Keratinocyte (primary cell): ENCODE results near the gene RAB11FIP4. TPM values are rescaled to one million over a fixed set of nuclear protein-coding genes. Genes with fewer than 3 reads are reported as not detected.

ENCODE experiments used
- DNase-seq: peaks from one replicate; pipeline ENCODE4 v3.0.0-alpha.2; 2011; ENCODE audit warnings: low read depth, missing footprints, low spot score
- FAIRE-seq: peaks from 2 replicates; lab custom pipeline; 2011; peaks lifted over from hg19 to GRCh38; lab: Jason Lieb, UNC
- H2AFZ ChIP-seq: 2 replicates; pipeline ENCODE4 v1.6.0; 2012; ENCODE audit warnings: low read length, control low read depth, inconsistent platforms; ENCODE audit not compliant: control insufficient read depth
- H3K27ac ChIP-seq: 2 replicates; pipeline ENCODE4 v1.5.1; 2011; ENCODE audit warnings: low read length; ENCODE audit not compliant: control insufficient read depth, insufficient read depth
- H3K27me3 ChIP-seq: 3 replicates; pipeline ENCODE4 v1.6.0; 2011; ENCODE audit warnings: low read length; ENCODE audit not compliant: control insufficient read depth, insufficient read depth; ENCODE audit errors: extremely low read depth
- H3K36me3 ChIP-seq, 2 experiments: 2 replicates in 1 of 2; 3 replicates in 1 of 2; pipeline ENCODE4 v1.5.1; 2011; ENCODE audit warnings: low read length in 2 of 2, mild to moderate bottlenecking in 1 of 2; ENCODE audit not compliant: control insufficient read depth in 2 of 2, insufficient read depth in 2 of 2; ENCODE audit errors: extremely low read depth in 1 of 2
- H3K4me1 ChIP-seq: 3 replicates; pipeline ENCODE4 v1.5.1; 2011; ENCODE audit warnings: low read length; ENCODE audit not compliant: control insufficient read depth, insufficient read depth; ENCODE audit errors: extremely low read depth
- H3K4me2 ChIP-seq: 3 replicates; pipeline ENCODE4 v1.6.0; 2011; ENCODE audit warnings: low read depth, low read length; ENCODE audit not compliant: control insufficient read depth, insufficient read depth; ENCODE audit errors: extremely low read depth
- H3K4me3 ChIP-seq, 3 experiments: fragments of 200-600 bp in 1 of 3; sonication (generic) in 1 of 3; 2 replicates in 2 of 3; 3 replicates in 1 of 3; pipeline ENCODE4 v1.5.1; 2011 to 2016; ENCODE audit warnings: low read length in 3 of 3, mild to moderate bottlenecking in 3 of 3, control low read depth in 2 of 3, inconsistent platforms in 1 of 3, low read depth in 1 of 3, mixed read lengths in 1 of 3, mixed run types in 1 of 3, moderate library complexity in 1 of 3; ENCODE audit not compliant: control insufficient read depth in 2 of 3, insufficient read depth in 2 of 3; ENCODE audit errors: extremely low read depth in 1 of 3
- H3K79me2 ChIP-seq: 2 replicates; pipeline ENCODE4 v1.6.0; 2012; ENCODE audit warnings: low read length; ENCODE audit not compliant: control insufficient read depth, insufficient read depth
- H3K9ac ChIP-seq: 3 replicates; pipeline ENCODE4 v1.6.0; 2011; ENCODE audit warnings: low read length; ENCODE audit not compliant: control insufficient read depth, insufficient read depth; ENCODE audit errors: extremely low read depth
- H3K9me1 ChIP-seq: 3 replicates; pipeline ENCODE4 v1.6.0; 2011; ENCODE audit warnings: low read length; ENCODE audit not compliant: control insufficient read depth, insufficient read depth; ENCODE audit errors: extremely low read depth
- H3K9me3 ChIP-seq: 2 replicates; pipeline ENCODE4 v1.5.1; 2012; ENCODE audit warnings: low read depth, low read length; ENCODE audit not compliant: control insufficient read depth
- H4K20me1 ChIP-seq: 3 replicates; pipeline ENCODE4 v1.6.0; 2011; ENCODE audit warnings: low read length; ENCODE audit not compliant: control insufficient read depth, insufficient read depth; ENCODE audit errors: extremely low read depth
- CTCF ChIP-seq, 3 experiments: IDR thresholded peaks in 1 of 3; conservative IDR thresholded peaks in 1 of 3; optimal IDR thresholded peaks in 1 of 3; 2 replicates in 2 of 3; 3 replicates in 1 of 3; pipeline versions ENCODE3 to v1.5.1; 2011; ENCODE audit warnings: low read length in 3 of 3, mild to moderate bottlenecking in 3 of 3, moderate library complexity in 2 of 3, control low read depth in 1 of 3, inconsistent platforms in 1 of 3; ENCODE audit not compliant: insufficient read depth in 2 of 3; ENCODE audit errors: extremely low read depth in 1 of 3
- EZH2 ChIP-seq: IDR thresholded peaks from one replicate; pipeline ENCODE4 v1.6.1; 2012; ENCODE audit warnings: inconsistent platforms, mild to moderate bottlenecking, low read length, moderate library complexity
- dilution Hi-C: fragments of 300-500 bp; cut with MboI; formaldehyde crosslinking; loops from one replicate; pipeline ENCODE4 v1.7.0; 2020; ENCODE audit warnings: low sequenced_read_pairs; ENCODE audit not compliant: extremely low pct_ligation_motif_present
- polyA plus RNA-seq, 5 experiments: library from polyadenylated mRNA; depleted of rRNA in 3 of 5; stranded (reverse) in 3 of 5; stranded (forward) in 1 of 5; unstranded in 1 of 5; fragments of >200 nt; gene quantifications; 1 replicate in 1 of 5; 2 replicates in 3 of 5; 3 replicates in 1 of 5; pipeline versions ENCODE4 v1.2.1 to v1.2.3, GENCODE V29; 2011 to 2012; ENCODE audit warnings: missing spikeins in 2 of 5, low read depth in 1 of 5, low replicate concordance in 1 of 5

Gene RAB11FIP4
- polyA plus RNA-seq, 1 donor (not counting 4 experiments of a cell fraction or from before 2014, with no cell fraction given) = 9.1 TPM

- no peak for FAIRE-seq
- H3K27ac ChIP-seq = no peak overlapping the region
- no peak overlapping the region for H3K9ac ChIP-seq
- TF ChIP-seq EZH2 (no peak), CTCF (optimal IDR thresholded peaks at IDR 0.05 in 1 of 3, IDR thresholded peaks at IDR 0.05 in 1 of 3, conservative IDR thresholded peaks at IDR 0.05 in 1 of 3; ENCODE audit: extremely low read depth in 1 of 3, insufficient read depth in 2 of 3, low read length in 3 of 3) (no peak)
- dilution Hi-C loops = loop anchor here (25.0 kb wide), 1 partner anchor 424 kb away; the partner anchor contains the start of gene COPRS
- no peak overlapping the region for H2AFZ ChIP-seq
- no peaks in the 10 kb centered on the region for H3K9me3 ChIP-seq
- H3K9me1 ChIP-seq = no peaks in the 10 kb centered on the region
- H3K4me1 ChIP-seq = no peaks in the 10 kb centered on the region
- no peak for DNase-seq
- no peaks in the 10 kb centered on the region for H4K20me1 ChIP-seq
- H3K4me2 ChIP-seq = no peak overlapping the region
- H3K27me3 ChIP-seq = peaks cover 8% of the 10 kb centered on the region
- H3K4me3 ChIP-seq = no peak overlapping the region
- no peaks in the 10 kb centered on the region for H3K36me3 ChIP-seq
- H3K79me2 ChIP-seq = no peaks in the 10 kb centered on the region
These were observed 46.4 kb downstream of the RAB11FIP4 start for GRCh38 chr17:31437720-31438400.

- FAIRE-seq = no peak
- Histone ChIP-seq H3K27me3 (peaks cover 5% of the 10 kb centered on the region), H3K79me2 (no peaks in the 10 kb centered on the region), H4K20me1 (no peaks in the 10 kb centered on the region), H3K4me1 (no peaks in the 10 kb centered on the region), H3K36me3 (no peaks in the 10 kb centered on the region), H2AFZ (no peak overlapping the region), H3K27ac (no peak overlapping the region), H3K4me3 (no peak overlapping the region), H3K9me3 (no peaks in the 10 kb centered on the region), H3K9ac (no peak overlapping the region), H3K4me2 (no peak overlapping the region), H3K9me1 (no peaks in the 10 kb centered on the region)
- DNase-seq = no peak
- TF ChIP-seq CTCF (optimal IDR thresholded peaks at IDR 0.05 in 1 of 3, IDR thresholded peaks at IDR 0.05 in 1 of 3, conservative IDR thresholded peaks at IDR 0.05 in 1 of 3; ENCODE audit: extremely low read depth in 1 of 3, insufficient read depth in 2 of 3, low read length in 3 of 3) = no peak
- dilution Hi-C loops = loop anchor here (25.0 kb wide), 1 partner anchor 423 kb away; the partner anchor contains the start of gene COPRS
These were observed 48.2 kb downstream of the RAB11FIP4 start for GRCh38 chr17:31439716-31440115.
